Loucy (cell line): ENCODE data around the gene CNBD2.

Source experiments
- CTCF ChIP-seq: fragments of 200-600 bp; sonication (generic); conservative IDR thresholded peaks from 2 replicates; pipeline ENCODE4 v1.5.1; 2014; ENCODE audit warnings: mild to moderate bottlenecking, antibody characterized with exemption, low read length
- EZH2phosphoT487 ChIP-seq: fragments of 200-600 bp; IDR thresholded peaks from 2 replicates; pipeline ENCODE4 v1.6.1; 2018; ENCODE audit warnings: antibody characterized with exemption, mild to moderate bottlenecking, moderate library complexity, borderline replicate concordance

- TF ChIP-seq CTCF (no peak), EZH2phosphoT487 (no peak)
Observed at GRCh38 chr20:35985806-35986205, 17.4 kb downstream of the CNBD2 start.
